ENCODE results near the gene POLDIP2. TPM values are rescaled to one million over a fixed set of nuclear protein-coding genes. Genes with fewer than 3 reads are reported as not detected.

POLDIP2 gene
- total and polyA plus RNA-seq, 2 of the 13 experiments (the other 11 are each of a cell fraction or from before 2014, with no cell fraction given) = 85.9 to 114 TPM

- no peak for TF ChIP-seq LRRFIP1 (CRISPR knock-in tag; conservative IDR thresholded peaks at IDR 0.05)
- TF ChIP-seq ZNF687 (CRISPR knock-in tag; IDR thresholded peaks at IDR 0.05) = peak; percentile 65; the same call in 1 of the 2 replicates
- no peak for TF ChIP-seq RFXANK (CRISPR knock-in tag; IDR thresholded peaks at IDR 0.05)
- 0 out of 2 replicates have a peak, but pooled peaks have one; percentile 40 for TF ChIP-seq THAP7 (CRISPR knock-in tag; IDR thresholded peaks at IDR 0.05)
- no peak for TF ChIP-seq ZNF75D (CRISPR knock-in tag; IDR thresholded peaks at IDR 0.05; ENCODE audit: borderline replicate concordance)
- no peak for TF ChIP-seq ZBTB40 (IDR thresholded peaks at IDR 0.05)
- TF ChIP-seq ZBTB40 (CRISPR knock-in tag; IDR thresholded peaks at IDR 0.05) = no peak; the same call in 1 of the 2 replicates
- TF ChIP-seq POLR2AphosphoS5 (IDR thresholded peaks at IDR 0.05; ENCODE audit: low read depth, low read length) = no peak; the same call in 1 of the 2 replicates
- no peak for TF ChIP-seq ATF1 (CRISPR knock-in tag; IDR thresholded peaks at IDR 0.05)
Measured at GRCh38 chr17:28317966-28318758, 39.2 kb downstream of the POLDIP2 start (continued).
